Stimulated activated CD4-positive, alpha-beta T cell treated with anti-CD3 and anti-CD28 coated beads, Interleukin-2, amount 100 ng/mL, for 4 hours (primary cell): ENCODE results near the gene TAF11L13.

Experiments used
- DNase-seq: peaks from one replicate; pipeline ENCODE4 v3.0.0-alpha.2; 2020; ENCODE audit warnings: low read depth

Gene TAF11L13

GRCh38 chr5:17679597-17680203 lies 47.8 kb downstream of the TAF11L13 start:
- no peak for DNase-seq

- DNase-seq: no peak
These were observed 48.8 kb downstream of the TAF11L13 start for GRCh38 chr5:17680737-17681136.
